Erythroblast (primary cell): Measurements from ENCODE around the gene AMPH.

ENCODE experiments used
- GATA1 ChIP-seq: IDR thresholded peaks from 2 replicates; pipeline ENCODE4 v1.6.1; 2011; ENCODE audit warnings: low read depth, mild to moderate bottlenecking, control low read depth, low read length, moderate library complexity
- POLR2A ChIP-seq: IDR thresholded peaks from 2 replicates; pipeline ENCODE4 v1.6.1; 2011; ENCODE audit warnings: mild to moderate bottlenecking, low read length

GRCh38 chr7:38625866-38626265, 5.3 kb downstream of the AMPH start:
- no peak for TF ChIP-seq POLR2A
- TF ChIP-seq GATA1, result no peak
